ENCODE results near the gene LRRC34.

The LRRC34 gene

DNA sequence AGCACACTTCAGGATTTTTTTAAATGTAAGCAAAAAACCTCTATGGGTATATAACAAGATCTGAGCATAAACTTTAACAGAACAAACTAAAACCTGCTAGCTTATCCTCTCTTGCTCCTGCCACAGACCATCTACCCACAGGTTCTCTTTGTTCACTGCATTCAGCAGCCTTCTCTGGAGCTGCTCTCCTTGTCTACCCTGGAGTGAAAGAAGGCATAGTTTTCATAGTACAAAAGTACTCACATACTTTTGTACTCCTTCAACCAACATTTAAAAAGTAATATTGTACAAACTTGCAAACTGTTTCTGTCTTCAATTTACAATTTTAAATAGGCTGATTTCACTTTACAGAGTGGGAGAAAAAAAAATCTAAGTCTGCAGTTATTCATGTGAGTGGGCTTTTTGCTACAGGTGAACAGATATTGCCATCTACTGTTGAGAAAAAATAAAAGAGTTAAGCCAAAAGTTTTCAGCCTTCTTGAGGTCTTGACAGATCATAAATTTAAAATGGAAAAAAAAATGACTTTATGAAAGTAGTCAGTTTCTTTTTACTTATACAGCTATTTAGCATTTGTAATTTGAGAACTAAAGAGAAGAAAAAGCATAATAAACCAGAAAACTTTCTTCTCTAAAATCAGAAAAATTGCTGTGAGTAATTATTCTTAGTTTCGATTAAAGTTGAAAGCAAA is 68.2 kb downstream of the LRRC34 start:
- Histone ChIP-seq H3K27ac (replicated peaks) (no peak overlapping the region), H3K4me3 (replicated peaks; ENCODE audit: insufficient read depth, low read length) (no peak overlapping the region), H3K27me3 (ENCODE audit: insufficient read depth, poor library complexity, severe bottlenecking) (peaks cover 2% of the 10 kb centered on the region)
- no peak for DNase-seq (ENCODE audit: low read depth in 1 of 2, low spot score in 1 of 2)
- TF ChIP-seq GABPA (IDR thresholded peaks at IDR 0.05; ENCODE audit: low read depth): no peak
- TF ChIP-seq, protein P1, sequence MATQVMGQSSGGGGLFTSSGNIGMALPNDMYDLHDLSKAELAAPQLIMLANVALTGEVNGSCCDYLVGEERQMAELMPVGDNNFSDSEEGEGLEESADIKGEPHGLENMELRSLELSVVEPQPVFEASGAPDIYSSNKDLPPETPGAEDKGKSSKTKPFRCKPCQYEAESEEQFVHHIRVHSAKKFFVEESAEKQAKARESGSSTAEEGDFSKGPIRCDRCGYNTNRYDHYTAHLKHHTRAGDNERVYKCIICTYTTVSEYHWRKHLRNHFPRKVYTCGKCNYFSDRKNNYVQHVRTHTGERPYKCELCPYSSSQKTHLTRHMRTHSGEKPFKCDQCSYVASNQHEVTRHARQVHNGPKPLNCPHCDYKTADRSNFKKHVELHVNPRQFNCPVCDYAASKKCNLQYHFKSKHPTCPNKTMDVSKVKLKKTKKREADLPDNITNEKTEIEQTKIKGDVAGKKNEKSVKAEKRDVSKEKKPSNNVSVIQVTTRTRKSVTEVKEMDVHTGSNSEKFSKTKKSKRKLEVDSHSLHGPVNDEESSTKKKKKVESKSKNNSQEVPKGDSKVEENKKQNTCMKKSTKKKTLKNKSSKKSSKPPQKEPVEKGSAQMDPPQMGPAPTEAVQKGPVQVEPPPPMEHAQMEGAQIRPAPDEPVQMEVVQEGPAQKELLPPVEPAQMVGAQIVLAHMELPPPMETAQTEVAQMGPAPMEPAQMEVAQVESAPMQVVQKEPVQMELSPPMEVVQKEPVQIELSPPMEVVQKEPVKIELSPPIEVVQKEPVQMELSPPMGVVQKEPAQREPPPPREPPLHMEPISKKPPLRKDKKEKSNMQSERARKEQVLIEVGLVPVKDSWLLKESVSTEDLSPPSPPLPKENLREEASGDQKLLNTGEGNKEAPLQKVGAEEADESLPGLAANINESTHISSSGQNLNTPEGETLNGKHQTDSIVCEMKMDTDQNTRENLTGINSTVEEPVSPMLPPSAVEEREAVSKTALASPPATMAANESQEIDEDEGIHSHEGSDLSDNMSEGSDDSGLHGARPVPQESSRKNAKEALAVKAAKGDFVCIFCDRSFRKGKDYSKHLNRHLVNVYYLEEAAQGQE (IDR thresholded peaks at IDR 0.05; ENCODE audit: insufficient replicate concordance, low read depth): no peak
- no peak for TF ChIP-seq SPI1 (IDR thresholded peaks at IDR 0.05; ENCODE audit: borderline replicate concordance, low read depth)
- TF ChIP-seq, protein P2, sequence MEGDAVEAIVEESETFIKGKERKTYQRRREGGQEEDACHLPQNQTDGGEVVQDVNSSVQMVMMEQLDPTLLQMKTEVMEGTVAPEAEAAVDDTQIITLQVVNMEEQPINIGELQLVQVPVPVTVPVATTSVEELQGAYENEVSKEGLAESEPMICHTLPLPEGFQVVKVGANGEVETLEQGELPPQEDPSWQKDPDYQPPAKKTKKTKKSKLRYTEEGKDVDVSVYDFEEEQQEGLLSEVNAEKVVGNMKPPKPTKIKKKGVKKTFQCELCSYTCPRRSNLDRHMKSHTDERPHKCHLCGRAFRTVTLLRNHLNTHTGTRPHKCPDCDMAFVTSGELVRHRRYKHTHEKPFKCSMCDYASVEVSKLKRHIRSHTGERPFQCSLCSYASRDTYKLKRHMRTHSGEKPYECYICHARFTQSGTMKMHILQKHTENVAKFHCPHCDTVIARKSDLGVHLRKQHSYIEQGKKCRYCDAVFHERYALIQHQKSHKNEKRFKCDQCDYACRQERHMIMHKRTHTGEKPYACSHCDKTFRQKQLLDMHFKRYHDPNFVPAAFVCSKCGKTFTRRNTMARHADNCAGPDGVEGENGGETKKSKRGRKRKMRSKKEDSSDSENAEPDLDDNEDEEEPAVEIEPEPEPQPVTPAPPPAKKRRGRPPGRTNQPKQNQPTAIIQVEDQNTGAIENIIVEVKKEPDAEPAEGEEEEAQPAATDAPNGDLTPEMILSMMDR (IDR thresholded peaks at IDR 0.05; ENCODE audit: insufficient read depth, low read length): no peak
- TF ChIP-seq POLR2AphosphoS5 (IDR thresholded peaks at IDR 0.05; ENCODE audit: low read depth): no peak
